ENCODE measurements around the gene ATP6V0D1.

GRCh38 chr16:67399218-67399733 lies 81.7 kb downstream of the ATP6V0D1 start:
- TF ChIP-seq CTCF (conservative IDR thresholded peaks at IDR 0.05; ENCODE audit: low read depth, low read length) = peak; percentile 66
- no peak for TF ChIP-seq EZH2 (IDR thresholded peaks at IDR 0.05; ENCODE audit: low read length, unreplicated experiment)

Data from PC-3 (cell line).